Esophagus mucosa (tissue), 1 donor: ENCODE data around the gene DCPS. TPM values are rescaled to one million over a fixed set of nuclear protein-coding genes. Genes with fewer than 3 reads are reported as not detected.

Experiments used
- ATAC-seq: fragments of 200-7000 bp; cut with Tn5 transposase; one replicate; pipeline ENCODE4 v1.9.1; 2020
- total RNA-seq: library from RNA; stranded (reverse); gene quantifications from one replicate; pipeline ENCODE4 v1.2.4, GENCODE V29; 2023
- donor health status: DM: yes; HTN: yes; CAD: no.

The DCPS gene
- total RNA-seq, 1 donor from 2014 or later, result 17.4 TPM

- ATAC-seq, result no peak
Measured at GRCh38 chr11:126328938-126329643, 25.2 kb downstream of the DCPS start.

- no peak for ATAC-seq
Measured at GRCh38 chr11:126329644-126330211, 25.9 kb downstream of the DCPS start.

GRCh38 chr11:126331286-126331685, 27.4 kb downstream of the DCPS start:
- no peak for ATAC-seq

GRCh38 chr11:126332221-126332711, 28.4 kb downstream of the DCPS start:
- ATAC-seq, result peak; percentile 76

- ATAC-seq, result no peak
Measured at GRCh38 chr11:126333142-126333541, 29.3 kb downstream of the DCPS start.

- no peak for ATAC-seq
Measured at GRCh38 chr11:126334659-126335462, 31.0 kb downstream of the DCPS start.

GRCh38 chr11:126335463-126335760, 31.6 kb downstream of the DCPS start:
- ATAC-seq, result no peak

- no peak for ATAC-seq
Measured at GRCh38 chr11:126336138-126336541, 32.3 kb downstream of the DCPS start.

GRCh38 chr11:126336671-126337101, 32.8 kb downstream of the DCPS start:
- ATAC-seq, result no peak

- no peak for ATAC-seq
Measured at GRCh38 chr11:126337126-126337473, 33.2 kb downstream of the DCPS start.

- ATAC-seq, result no peak
Measured at GRCh38 chr11:126337474-126338241, 33.8 kb downstream of the DCPS start.

GRCh38 chr11:126338346-126339055, 34.6 kb downstream of the DCPS start:
- no peak for ATAC-seq

- ATAC-seq, result no peak
Measured at GRCh38 chr11:126339073-126339862, 35.4 kb downstream of the DCPS start.

GRCh38 chr11:126339863-126340434, 36.1 kb downstream of the DCPS start:
- peak; percentile 82 for ATAC-seq

GRCh38 chr11:126340960-126341606, 37.2 kb downstream of the DCPS start:
- no peak for ATAC-seq

GRCh38 chr11:126341760-126342161, 37.9 kb downstream of the DCPS start:
- no peak for ATAC-seq

- no peak for ATAC-seq
Measured at GRCh38 chr11:126343051-126343450, 39.2 kb downstream of the DCPS start.

- no peak for ATAC-seq
Measured at GRCh38 chr11:126344141-126345080, 40.6 kb downstream of the DCPS start.

- no peak for ATAC-seq
Measured at GRCh38 chr11:126345283-126345682, 41.4 kb downstream of the DCPS start.
